Vagina (tissue), 2 donors: ENCODE data around the gene TROAP. TPM values are rescaled to one million over a fixed set of nuclear protein-coding genes. Genes with fewer than 3 reads are reported as not detected.

ENCODE experiments used
- DNase-seq, 2 donors: peaks; one replicate each; pipeline ENCODE4 v3.0.0-alpha.2; 2017; ENCODE audit errors: extremely low spot score in 2 of 2
- H3K27ac ChIP-seq: fragments of 200-600 bp; sonication (generic); one replicate; pipeline ENCODE4 v1.5.1; 2019
- H3K27me3 ChIP-seq: fragments of 200-600 bp; sonication (generic); one replicate; pipeline ENCODE4 v1.5.1; 2019
- H3K36me3 ChIP-seq, 2 donors: fragments of 200-600 bp; sonication (generic); one replicate each; pipeline ENCODE4 v1.5.1; 2017 to 2019
- H3K4me1 ChIP-seq: fragments of 200-600 bp; sonication (generic); one replicate; pipeline ENCODE4 v1.5.1; 2019
- H3K4me3 ChIP-seq, 2 donors: fragments of 200-600 bp; sonication (generic); 1 replicate in 1 of 2; 2 replicates in 1 of 2; pipeline ENCODE4 v1.5.1; 2016 to 2019
- H3K9me3 ChIP-seq: fragments of 200-600 bp; sonication (generic); one replicate; pipeline ENCODE4 v1.5.1; 2019
- CTCF ChIP-seq, 3 experiments: fragments of 450-650 bp in 2 of 3; fragments of 200-600 bp in 1 of 3; sonication (generic) in 1 of 3; IDR thresholded peaks; one replicate each; pipeline ENCODE4 v1.5.1; 2017 to 2019; ENCODE audit warnings: antibody characterized with exemption in 3 of 3, mild to moderate bottlenecking in 2 of 3, moderate library complexity in 2 of 3
- POLR2A ChIP-seq, 2 donors: fragments of 450-650 bp; IDR thresholded peaks; one replicate each; pipeline ENCODE4 v1.6.1; 2017; ENCODE audit warnings: antibody characterized with exemption in 2 of 2, mild to moderate bottlenecking in 2 of 2, moderate library complexity in 2 of 2
- POLR2AphosphoS5 ChIP-seq, 2 donors: sonication (generic); formaldehyde crosslinking; IDR thresholded peaks; one replicate each; pipeline ENCODE4 v1.9.0; 2017; ENCODE audit warnings: antibody characterized with exemption in 2 of 2, mild to moderate bottlenecking in 2 of 2, low read depth in 1 of 2; ENCODE audit not compliant: insufficient read depth in 1 of 2
- intact Hi-C: fragments of 100-400 bp; cut with DNase I; formaldehyde crosslinking; loops from one replicate; pipeline ENCODE4 v1.15.1; 2023
- total RNA-seq: library from RNA; depleted of rRNA; stranded (reverse); fragments of >200 nt; gene quantifications from one replicate; pipeline ENCODE4 v1.2.3, GENCODE V29; 2016

The TROAP gene
- total RNA-seq, 1 donor from 2014 or later: 4.9 TPM

DNA sequence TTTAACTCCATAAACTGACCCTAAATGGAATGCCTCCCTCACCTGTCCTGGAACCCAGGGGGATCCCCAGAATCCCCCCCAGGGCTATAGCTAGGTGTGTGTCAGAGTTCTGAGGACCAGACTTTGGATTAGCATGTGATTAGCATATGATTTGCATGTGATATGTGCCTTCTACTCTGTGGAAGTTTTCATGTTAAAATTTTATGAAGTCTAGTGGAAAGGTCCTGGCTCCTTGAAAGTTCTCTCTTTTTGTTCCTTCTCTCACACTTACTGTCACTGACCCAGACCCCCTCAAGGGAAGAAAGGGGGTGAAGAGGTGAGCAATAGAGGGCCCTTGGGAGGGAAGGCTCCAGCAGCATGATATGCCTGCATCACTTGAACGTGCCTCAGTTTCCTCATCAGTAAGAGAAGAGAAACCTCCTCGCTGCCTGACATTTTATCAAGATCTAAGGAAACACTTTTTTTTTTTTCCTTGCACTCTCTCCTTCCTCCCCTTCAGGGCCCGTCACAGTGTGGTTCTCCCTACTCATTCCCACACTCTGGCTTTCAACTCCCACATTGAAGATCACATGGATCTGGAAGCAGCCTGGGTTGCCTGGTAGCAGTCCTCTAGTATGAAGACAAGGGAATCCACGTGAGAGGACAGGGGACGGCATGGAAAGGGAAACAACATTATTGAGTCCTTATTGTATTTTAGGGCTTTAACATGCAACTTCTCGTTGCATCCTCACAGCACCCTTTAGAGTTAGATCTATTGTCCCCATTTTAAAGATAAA, 17.2 kb downstream of the TROAP start:
- H3K4me3 ChIP-seq: no peak overlapping the region
- no peaks in the 10 kb centered on the region for H3K36me3 ChIP-seq
- H3K27ac ChIP-seq: no peak overlapping the region
- H3K27me3 ChIP-seq: peaks cover 10% of the 10 kb centered on the region
- intact Hi-C loops: loop anchor here (5.0 kb wide), 1 partner anchor 53 kb away; no protein-coding TSS in a partner anchor
- H3K4me1 ChIP-seq: peaks cover 43% of the 10 kb centered on the region
- no peak for DNase-seq
- H3K9me3 ChIP-seq: no peaks in the 10 kb centered on the region
- TF ChIP-seq POLR2A (IDR thresholded peaks at IDR 0.05) (no peak), CTCF (IDR thresholded peaks at IDR 0.05) (no peak), POLR2AphosphoS5 (IDR thresholded peaks at IDR 0.05; ENCODE audit: insufficient read depth in 1 of 2, low read depth in 1 of 2) (no peak)

- Histone ChIP-seq H3K4me1 (peaks cover 51% of the 10 kb centered on the region), H3K27ac (no peak overlapping the region), H3K9me3 (no peaks in the 10 kb centered on the region), H3K36me3 (no peaks in the 10 kb centered on the region), H3K4me3 (no peak overlapping the region), H3K27me3 (peaks cover 13% of the 10 kb centered on the region)
- intact Hi-C loops: loop anchor here (5.0 kb wide), 1 partner anchor 54 kb away; no protein-coding TSS in a partner anchor
- peak in 1 of 2 donors; percentile 77 for DNase-seq
- TF ChIP-seq POLR2AphosphoS5 (IDR thresholded peaks at IDR 0.05; ENCODE audit: insufficient read depth in 1 of 2, low read depth in 1 of 2): no peak
These were observed 18.1 kb downstream of the TROAP start for GRCh38 chr12:49340971-49341776.

DNA sequence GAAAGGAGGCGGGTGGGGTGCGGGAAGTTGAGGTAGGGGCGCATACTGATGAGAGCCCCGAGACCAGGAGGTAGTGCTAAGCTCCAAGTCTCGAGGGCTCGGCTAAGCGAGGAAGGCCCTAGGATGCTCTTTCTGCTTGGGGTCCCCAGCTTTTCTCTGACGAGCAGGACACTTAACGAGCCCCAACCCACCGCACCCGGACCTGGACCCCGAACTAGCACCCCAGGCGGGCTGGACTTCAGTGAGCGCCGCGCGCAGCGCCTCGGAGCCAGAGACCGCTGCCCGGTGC, 18.7 kb downstream of the TROAP start:
- TF ChIP-seq CTCF (IDR thresholded peaks at IDR 0.05) (no peak), POLR2A (IDR thresholded peaks at IDR 0.05) (no peak), POLR2AphosphoS5 (IDR thresholded peaks at IDR 0.05; ENCODE audit: insufficient read depth in 1 of 2, low read depth in 1 of 2) (no peak)
- H3K4me1 ChIP-seq: peaks cover 51% of the 10 kb centered on the region
- H3K27me3 ChIP-seq: peaks cover 13% of the 10 kb centered on the region
- H3K9me3 ChIP-seq: no peaks in the 10 kb centered on the region
- peak overlapping the region; percentile 44 to 53 for H3K4me3 ChIP-seq
- H3K27ac ChIP-seq: no peak overlapping the region
- no peaks in the 10 kb centered on the region for H3K36me3 ChIP-seq
- intact Hi-C loops: loop anchor here (5.0 kb wide), 1 partner anchor 54 kb away; no protein-coding TSS in a partner anchor
- DNase-seq: peak in 1 of 2 donors; percentile 82

DNA sequence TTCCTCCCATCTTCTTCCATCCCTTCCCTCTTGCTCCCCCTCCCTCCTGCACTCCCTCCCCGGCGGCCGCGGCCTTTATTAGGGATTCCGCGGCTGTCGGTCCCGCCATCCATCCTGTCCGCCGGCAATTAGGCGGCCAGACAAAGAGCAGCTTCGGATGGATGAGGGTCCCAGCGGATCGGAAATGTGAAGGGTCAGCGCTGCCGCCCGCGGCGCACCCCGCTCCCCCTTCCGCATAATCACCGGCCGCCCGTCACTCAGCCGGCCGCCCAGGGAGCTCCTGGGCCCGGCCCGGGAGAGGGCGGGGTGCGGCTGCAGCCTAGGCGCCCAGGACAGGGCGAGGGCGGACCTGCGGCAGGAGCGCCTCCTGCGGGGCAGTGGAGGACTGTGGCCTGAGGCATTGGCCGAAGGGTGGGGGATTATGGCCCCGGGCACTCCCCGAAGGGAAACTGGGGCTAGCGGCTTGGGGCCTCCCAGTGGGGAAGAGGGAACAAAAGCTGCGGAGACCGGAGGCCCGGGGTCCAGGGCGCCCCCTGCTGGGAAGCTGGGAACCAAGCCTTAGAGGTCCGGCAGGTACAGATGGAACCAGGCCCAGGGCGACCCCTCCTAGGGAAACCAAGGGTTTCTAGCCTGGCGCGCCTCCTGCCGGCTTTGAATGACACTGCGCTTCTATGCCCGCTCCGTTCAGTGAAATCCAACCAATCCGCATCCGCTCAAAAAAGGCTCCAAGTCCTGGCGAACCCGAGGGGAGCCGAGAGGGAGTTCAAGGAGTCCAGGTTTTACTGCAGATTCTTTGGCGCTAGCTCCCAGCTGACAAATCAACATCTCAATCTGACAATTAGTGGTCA, 19.2 kb downstream of the TROAP start:
- Histone ChIP-seq H3K27ac (peak overlapping the region; percentile 40), H3K4me3 (peak overlapping the region; percentile 44 to 53), H3K4me1 (peaks cover 51% of the 10 kb centered on the region), H3K27me3 (peaks cover 18% of the 10 kb centered on the region), H3K36me3 (no peaks in the 10 kb centered on the region), H3K9me3 (no peaks in the 10 kb centered on the region)
- no peak for TF ChIP-seq POLR2A (IDR thresholded peaks at IDR 0.05)
- TF ChIP-seq CTCF (IDR thresholded peaks at IDR 0.05): peak; percentile 49 to 70 (median 57)
- TF ChIP-seq POLR2AphosphoS5 (IDR thresholded peaks at IDR 0.05; ENCODE audit: insufficient read depth in 1 of 2, low read depth in 1 of 2): peak in 1 of 2 donors; percentile 16
- intact Hi-C loops: loop anchor here (5.0 kb wide), 1 partner anchor 55 kb away; no protein-coding TSS in a partner anchor
- DNase-seq: peak in 1 of 2 donors; percentile 85
